D721Med (cell line): ENCODE results near the gene C2orf92.

Experiments used
- DNase-seq: peaks from one replicate; pipeline ENCODE4 v3.0.0; 2011; ENCODE audit warnings: low spot score; ENCODE audit not compliant: insufficient read length
- FAIRE-seq: peaks from 2 replicates; lab custom pipeline; 2011; peaks lifted over from hg19 to GRCh38; lab: Jason Lieb, UNC
- CTCF ChIP-seq: IDR thresholded peaks from 2 replicates; pipeline ENCODE4 v1.5.1; 2012; ENCODE audit warnings: mild to moderate bottlenecking, control low read depth; ENCODE audit not compliant: insufficient read depth; ENCODE audit errors: missing control alignments

Gene C2orf92

GRCh38 chr2:97751752-97752151 lies 82.2 kb downstream of the C2orf92 start:
- DNase-seq: no peak
- no peak for FAIRE-seq

More at GRCh38 chr2:97751752-97752151, 82.2 kb downstream of the C2orf92 start:
- TF ChIP-seq CTCF: no peak
